ES-I3 (cell line): ENCODE data around the gene BMP4.

ENCODE experiments used
- H3K36me3 ChIP-seq: 2 replicates; pipeline ENCODE4 v1.6.1; 2013; ENCODE audit warnings: mild to moderate bottlenecking, low read length, control low read depth, moderate library complexity; ENCODE audit not compliant: insufficient read depth
- H3K4me1 ChIP-seq: 2 replicates; pipeline ENCODE4 v1.6.1; 2013; ENCODE audit warnings: mild to moderate bottlenecking, control low read depth, low read length; ENCODE audit not compliant: insufficient read depth
- H3K9ac ChIP-seq: 2 replicates; pipeline ENCODE4 v1.6.1; 2013; ENCODE audit warnings: low read depth, mild to moderate bottlenecking, low read length, moderate library complexity
- H3K9me3 ChIP-seq: 2 replicates; pipeline ENCODE4 v1.6.1; 2013; ENCODE audit warnings: mild to moderate bottlenecking, low read length, moderate library complexity; ENCODE audit not compliant: control insufficient read depth, insufficient read depth

BMP4 gene

GRCh38 chr14:53921027-53921426 is 35.6 kb downstream of the BMP4 start:
- no peaks in the 10 kb centered on the region for H3K36me3 ChIP-seq
- no peaks in the 10 kb centered on the region for H3K9me3 ChIP-seq
- peaks cover 13% of the 10 kb centered on the region for H3K4me1 ChIP-seq
- no peak overlapping the region for H3K9ac ChIP-seq

- Histone ChIP-seq H3K9ac (no peak overlapping the region), H3K4me1 (peaks cover 7% of the 10 kb centered on the region), H3K9me3 (no peaks in the 10 kb centered on the region; the same call in 1 of the 2 replicates), H3K36me3 (no peaks in the 10 kb centered on the region)
These were observed 40.4 kb downstream of the BMP4 start for GRCh38 chr14:53916239-53916638.

- no peaks in the 10 kb centered on the region; the same call in 1 of the 2 replicates for H3K9me3 ChIP-seq
- H3K36me3 ChIP-seq, result no peaks in the 10 kb centered on the region
- no peaks in the 10 kb centered on the region; the same call in 1 of the 2 replicates for H3K4me1 ChIP-seq
- H3K9ac ChIP-seq, result no peak overlapping the region
These were observed 41.1 kb downstream of the BMP4 start for GRCh38 chr14:53915364-53916014.

DNA sequence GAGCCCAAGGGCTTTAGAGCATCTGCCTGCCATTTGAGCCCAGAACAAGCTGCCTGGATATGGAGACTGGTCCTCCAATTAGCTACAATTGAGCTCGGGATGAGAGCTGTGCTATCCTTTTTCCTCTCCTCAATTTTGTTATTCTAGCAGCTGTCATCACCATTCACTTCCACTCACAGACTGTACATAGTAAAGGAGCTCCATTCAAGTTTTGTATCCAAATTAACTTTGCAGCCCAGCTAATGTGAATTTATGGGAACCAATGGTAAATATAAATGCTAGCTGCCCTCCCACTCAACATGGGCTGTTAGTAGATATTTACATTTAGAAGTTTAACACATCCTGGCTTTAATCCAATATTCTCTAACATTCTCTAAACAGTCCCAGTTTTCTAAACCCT is 44.6 kb downstream of the BMP4 start:
- Histone ChIP-seq H3K9me3 (no peaks in the 10 kb centered on the region; the same call in 1 of the 2 replicates), H3K4me1 (no peaks in the 10 kb centered on the region), H3K36me3 (no peaks in the 10 kb centered on the region), H3K9ac (no peak overlapping the region)

GRCh38 chr14:53908416-53908815 is 48.2 kb downstream of the BMP4 start:
- H3K9ac ChIP-seq, result no peak overlapping the region
- no peaks in the 10 kb centered on the region; the same call in 1 of the 2 replicates for H3K9me3 ChIP-seq
- H3K36me3 ChIP-seq, result no peaks in the 10 kb centered on the region
- no peaks in the 10 kb centered on the region for H3K4me1 ChIP-seq

GRCh38 chr14:53902307-53902706 is 54.3 kb downstream of the BMP4 start:
- Histone ChIP-seq H3K36me3 (no peaks in the 10 kb centered on the region), H3K9ac (no peak overlapping the region), H3K9me3 (no peaks in the 10 kb centered on the region), H3K4me1 (no peaks in the 10 kb centered on the region)

DNA sequence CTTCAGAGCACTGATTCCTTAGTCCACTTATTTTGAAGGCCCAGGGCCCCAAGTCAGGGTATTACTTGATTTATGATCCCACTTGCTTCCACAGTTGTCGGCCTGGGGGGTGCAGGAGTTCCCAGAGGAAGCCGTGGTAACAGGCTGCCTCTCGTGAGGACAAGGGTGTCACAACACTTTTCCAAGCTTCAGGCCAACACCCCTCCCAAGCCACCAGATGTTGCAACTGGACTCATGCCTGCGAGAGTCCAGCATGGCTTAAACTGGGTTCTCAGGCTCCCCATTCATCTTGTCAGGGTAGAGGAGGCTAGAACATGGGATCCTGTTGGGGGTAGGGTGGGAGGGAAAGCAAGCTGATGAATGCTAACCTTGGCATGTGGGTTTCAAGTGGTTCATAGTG is 56.1 kb downstream of the BMP4 start:
- Histone ChIP-seq H3K36me3 (no peaks in the 10 kb centered on the region), H3K4me1 (no peaks in the 10 kb centered on the region), H3K9ac (no peak overlapping the region), H3K9me3 (no peaks in the 10 kb centered on the region)
